ENCODE measurements around the gene TACC2.

TACC2 gene

GRCh38 chr10:122234416-122234815 lies 245.5 kb downstream of the TACC2 start:
- no peak overlapping the region for H3K4me3 ChIP-seq (ENCODE audit: low read depth, low read length)
- TF ChIP-seq CTCF (IDR thresholded peaks at IDR 0.05; ENCODE audit: borderline replicate concordance, insufficient read depth, low read depth, low read length) = no peak

- no peak for TF ChIP-seq CTCF (IDR thresholded peaks at IDR 0.05; ENCODE audit: borderline replicate concordance, insufficient read depth, low read depth, low read length)
- H3K4me3 ChIP-seq (ENCODE audit: low read depth, low read length) = no peak overlapping the region
These were observed 247.8 kb downstream of the TACC2 start for GRCh38 chr10:122236690-122237306.

- no peak overlapping the region for H3K4me3 ChIP-seq (ENCODE audit: low read depth, low read length)
- no peak for TF ChIP-seq CTCF (IDR thresholded peaks at IDR 0.05; ENCODE audit: borderline replicate concordance, insufficient read depth, low read depth, low read length)
These were observed 248.5 kb downstream of the TACC2 start for GRCh38 chr10:122237331-122237990.

- no peak overlapping the region for H3K4me3 ChIP-seq (ENCODE audit: low read depth, low read length)
- no peak for TF ChIP-seq CTCF (IDR thresholded peaks at IDR 0.05; ENCODE audit: borderline replicate concordance, insufficient read depth, low read depth, low read length)
These were observed 250.8 kb downstream of the TACC2 start for GRCh38 chr10:122239578-122240257.

- TF ChIP-seq CTCF (IDR thresholded peaks at IDR 0.05; ENCODE audit: borderline replicate concordance, insufficient read depth, low read depth, low read length) = no peak
- no peak overlapping the region for H3K4me3 ChIP-seq (ENCODE audit: low read depth, low read length)
These were observed 251.4 kb downstream of the TACC2 start for GRCh38 chr10:122240401-122240800.

- TF ChIP-seq CTCF (IDR thresholded peaks at IDR 0.05; ENCODE audit: borderline replicate concordance, insufficient read depth, low read depth, low read length) = no peak
- no peak overlapping the region for H3K4me3 ChIP-seq (ENCODE audit: low read depth, low read length)
These were observed 252.9 kb downstream of the TACC2 start for GRCh38 chr10:122241836-122242235.

Measured in GM12875 (cell line).